Tibial nerve (tissue), 4 donors: ENCODE results near the gene APRT.

ENCODE experiments used
- EP300 ChIP-seq, 2 donors: sonication (generic); formaldehyde crosslinking; IDR thresholded peaks; one replicate each; pipeline ENCODE4 v1.6.1; 2017; ENCODE audit warnings: antibody characterized with exemption in 2 of 2, mild to moderate bottlenecking in 1 of 2
- POLR2A ChIP-seq, 2 donors: fragments of 450-650 bp; IDR thresholded peaks; one replicate each; pipeline ENCODE4 v1.6.1; 2017; ENCODE audit warnings: antibody characterized with exemption in 2 of 2, mild to moderate bottlenecking in 2 of 2, moderate library complexity in 2 of 2
- TF ChIP-seq, protein P1 (sequence below), 5 experiments: fragments of 200-600 bp in 3 of 5; fragments of 450-650 bp in 2 of 5; sonication (generic) in 3 of 5; IDR thresholded peaks; one replicate each; pipeline ENCODE4 v1.5.1; 2016 to 2019; ENCODE audit warnings: antibody characterized with exemption in 5 of 5, mild to moderate bottlenecking in 3 of 5, moderate library complexity in 2 of 5

DNA sequence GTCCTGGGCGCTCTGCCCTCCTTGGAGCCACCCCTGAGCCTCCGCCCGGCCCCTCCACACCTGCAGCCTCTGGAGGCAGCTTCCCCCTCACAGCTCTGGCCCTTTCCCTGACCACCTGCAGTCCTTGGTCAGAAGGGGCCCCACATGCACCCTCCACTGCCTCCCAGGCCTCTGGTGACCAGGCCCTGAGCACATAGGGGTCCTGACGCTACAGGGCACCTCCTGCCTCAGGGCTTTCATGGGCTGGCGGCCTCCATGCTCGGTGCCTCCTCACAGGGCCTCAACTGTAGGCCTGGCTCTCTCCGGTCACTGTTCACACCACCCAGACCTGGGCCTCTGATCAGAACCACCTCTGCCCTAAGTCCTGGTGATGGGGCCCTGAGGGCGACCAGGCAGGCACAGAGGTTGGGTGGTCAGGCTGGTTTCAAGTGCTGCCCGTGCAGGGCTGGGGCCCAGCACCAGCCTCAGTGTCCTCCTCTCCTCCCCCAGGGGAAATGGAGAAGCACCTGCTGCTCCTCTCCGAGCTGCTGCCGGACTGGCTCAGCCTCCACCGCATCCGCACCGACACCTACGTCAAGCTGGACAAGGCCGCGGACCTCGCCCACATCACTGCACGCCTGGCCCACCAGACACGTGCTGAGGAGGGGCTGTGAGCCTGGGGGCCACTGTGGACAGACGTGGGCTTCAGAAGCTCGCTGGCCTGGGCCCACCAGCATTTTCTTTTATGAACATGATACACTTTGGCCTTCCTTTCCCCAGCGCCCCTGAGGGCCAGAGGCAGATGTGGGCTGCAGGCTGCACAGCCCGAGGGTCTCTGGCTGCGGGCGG lies 3.9 kb downstream of the APRT start:
- TF ChIP-seq, protein P1, sequence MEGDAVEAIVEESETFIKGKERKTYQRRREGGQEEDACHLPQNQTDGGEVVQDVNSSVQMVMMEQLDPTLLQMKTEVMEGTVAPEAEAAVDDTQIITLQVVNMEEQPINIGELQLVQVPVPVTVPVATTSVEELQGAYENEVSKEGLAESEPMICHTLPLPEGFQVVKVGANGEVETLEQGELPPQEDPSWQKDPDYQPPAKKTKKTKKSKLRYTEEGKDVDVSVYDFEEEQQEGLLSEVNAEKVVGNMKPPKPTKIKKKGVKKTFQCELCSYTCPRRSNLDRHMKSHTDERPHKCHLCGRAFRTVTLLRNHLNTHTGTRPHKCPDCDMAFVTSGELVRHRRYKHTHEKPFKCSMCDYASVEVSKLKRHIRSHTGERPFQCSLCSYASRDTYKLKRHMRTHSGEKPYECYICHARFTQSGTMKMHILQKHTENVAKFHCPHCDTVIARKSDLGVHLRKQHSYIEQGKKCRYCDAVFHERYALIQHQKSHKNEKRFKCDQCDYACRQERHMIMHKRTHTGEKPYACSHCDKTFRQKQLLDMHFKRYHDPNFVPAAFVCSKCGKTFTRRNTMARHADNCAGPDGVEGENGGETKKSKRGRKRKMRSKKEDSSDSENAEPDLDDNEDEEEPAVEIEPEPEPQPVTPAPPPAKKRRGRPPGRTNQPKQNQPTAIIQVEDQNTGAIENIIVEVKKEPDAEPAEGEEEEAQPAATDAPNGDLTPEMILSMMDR (IDR thresholded peaks at IDR 0.05): no peak
- no peak for TF ChIP-seq POLR2A (IDR thresholded peaks at IDR 0.05)
- no peak for TF ChIP-seq EP300 (IDR thresholded peaks at IDR 0.05)
